Astrocyte of the cerebellum (primary cell): Measurements from ENCODE around the gene SLC27A6.
A peak's percentile ranks its signal among the peaks of the same experiment; 100 is the strongest.

Source experiments
- DNase-seq: peaks from one replicate; pipeline ENCODE4 v3.0.0-alpha.2; 2011; ENCODE audit warnings: low read depth
- H3K4me3 ChIP-seq: 2 replicates; pipeline ENCODE4 v1.5.1; 2011; ENCODE audit warnings: mild to moderate bottlenecking, low read depth, low read length, moderate library complexity
- in situ Hi-C: cut with HindIII; loops from 2 replicates; pipeline ENCODE4 v1.10.0; 2017; ENCODE audit warnings: low sequenced_read_pairs
- TF ChIP-seq, protein P1 (sequence below): IDR thresholded peaks from 2 replicates; pipeline ENCODE4 v1.5.1; 2012; ENCODE audit warnings: low read length, low read depth, moderate library complexity, mild to moderate bottlenecking; ENCODE audit errors: missing control alignments

Gene SLC27A6

GRCh38 chr5:129079496-129079895 is 114.2 kb downstream of the SLC27A6 start:
- DNase-seq, result peak; percentile 57
- in situ Hi-C loops, result no loop called here
- TF ChIP-seq, protein P1, sequence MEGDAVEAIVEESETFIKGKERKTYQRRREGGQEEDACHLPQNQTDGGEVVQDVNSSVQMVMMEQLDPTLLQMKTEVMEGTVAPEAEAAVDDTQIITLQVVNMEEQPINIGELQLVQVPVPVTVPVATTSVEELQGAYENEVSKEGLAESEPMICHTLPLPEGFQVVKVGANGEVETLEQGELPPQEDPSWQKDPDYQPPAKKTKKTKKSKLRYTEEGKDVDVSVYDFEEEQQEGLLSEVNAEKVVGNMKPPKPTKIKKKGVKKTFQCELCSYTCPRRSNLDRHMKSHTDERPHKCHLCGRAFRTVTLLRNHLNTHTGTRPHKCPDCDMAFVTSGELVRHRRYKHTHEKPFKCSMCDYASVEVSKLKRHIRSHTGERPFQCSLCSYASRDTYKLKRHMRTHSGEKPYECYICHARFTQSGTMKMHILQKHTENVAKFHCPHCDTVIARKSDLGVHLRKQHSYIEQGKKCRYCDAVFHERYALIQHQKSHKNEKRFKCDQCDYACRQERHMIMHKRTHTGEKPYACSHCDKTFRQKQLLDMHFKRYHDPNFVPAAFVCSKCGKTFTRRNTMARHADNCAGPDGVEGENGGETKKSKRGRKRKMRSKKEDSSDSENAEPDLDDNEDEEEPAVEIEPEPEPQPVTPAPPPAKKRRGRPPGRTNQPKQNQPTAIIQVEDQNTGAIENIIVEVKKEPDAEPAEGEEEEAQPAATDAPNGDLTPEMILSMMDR, result no peak
- no peak overlapping the region for H3K4me3 ChIP-seq

- TF ChIP-seq, protein P1, result no peak
- in situ Hi-C loops, result no loop called here
- H3K4me3 ChIP-seq, result no peak overlapping the region
- no peak for DNase-seq
Measured at GRCh38 chr5:129080766-129081165, 115.5 kb downstream of the SLC27A6 start.

DNA sequence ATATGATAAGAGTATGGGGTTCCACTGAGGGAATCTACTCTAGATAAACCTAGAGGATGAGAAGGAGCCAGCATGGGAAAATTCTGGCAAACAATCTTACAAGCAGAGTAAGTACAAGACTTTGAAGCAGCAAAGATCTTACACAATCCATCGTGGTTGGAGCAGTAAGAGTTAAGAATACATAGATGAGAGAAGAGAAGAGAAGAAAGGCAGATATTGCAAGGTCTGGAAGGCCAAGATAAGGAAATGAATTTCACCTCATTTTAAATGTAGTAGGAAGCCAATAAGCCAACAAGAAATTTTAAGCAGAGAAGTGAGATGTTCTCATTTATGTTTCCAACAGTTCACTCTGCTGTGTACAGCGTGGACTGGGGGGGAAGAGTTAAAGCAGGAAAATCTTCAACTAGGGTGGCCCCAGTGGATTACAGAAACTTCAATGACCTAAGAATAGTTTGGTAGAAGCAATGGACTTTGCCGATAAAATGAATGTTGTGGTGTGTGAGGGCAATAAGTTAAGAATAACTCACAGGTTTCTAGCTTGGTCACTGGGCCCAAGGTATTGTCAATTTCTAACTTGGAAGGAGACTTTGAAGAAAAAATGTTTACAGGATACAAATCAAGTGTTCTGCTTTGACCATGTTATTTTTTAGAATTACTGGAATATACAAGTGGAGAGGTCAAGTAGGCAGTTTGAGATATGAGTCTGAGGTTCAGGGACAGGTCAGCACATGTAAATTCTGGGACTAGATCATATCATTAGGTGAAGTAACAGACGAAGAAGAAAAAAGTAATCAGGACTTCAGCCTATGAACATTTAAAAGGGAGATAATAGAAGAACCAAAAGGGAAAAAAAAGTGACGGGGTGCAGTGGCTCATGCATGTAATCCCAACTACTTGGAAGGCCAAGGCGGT is 117.2 kb downstream of the SLC27A6 start:
- in situ Hi-C loops, result no loop called here
- no peak overlapping the region for H3K4me3 ChIP-seq
- TF ChIP-seq, protein P1, result no peak
- DNase-seq, result no peak
